ENCODE data around the gene CD48. TPM values are rescaled to one million over a fixed set of nuclear protein-coding genes. Genes with fewer than 3 reads are reported as not detected.
"Not testable (repeated sequence)": the region's sequence is repeated elsewhere in the genome, so short reads cannot be mapped to it uniquely, and the experiment has no call there.

CD48 gene
- total RNA-seq, 1 donor from 2014 or later: not detected

GRCh38 chr1:160741612-160742348, 30.2 kb upstream of the CD48 start:
- DNase-seq (ENCODE audit: low read depth): no peak

DNA sequence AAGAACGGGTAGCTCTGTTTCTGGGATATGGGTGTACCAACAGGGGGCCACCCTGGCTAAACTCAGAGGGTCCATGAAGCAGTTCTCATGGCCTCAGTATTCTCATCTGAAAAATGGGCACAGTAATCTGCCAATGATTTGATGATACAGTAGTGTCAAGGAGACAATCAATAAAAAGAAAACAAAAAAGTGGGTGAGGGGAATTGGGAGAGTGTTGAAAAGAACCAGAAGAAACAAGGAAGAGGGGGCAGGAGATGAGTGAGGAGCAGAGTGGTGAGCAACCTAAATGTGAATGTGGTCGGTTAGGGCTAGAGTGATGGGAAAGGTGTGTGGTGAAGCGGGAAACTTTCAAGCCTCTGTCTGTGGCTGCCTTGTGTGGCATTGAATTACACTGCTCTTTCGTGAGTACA, 29.5 kb upstream of the CD48 start:
- no peak for DNase-seq (ENCODE audit: low read depth)

DNA sequence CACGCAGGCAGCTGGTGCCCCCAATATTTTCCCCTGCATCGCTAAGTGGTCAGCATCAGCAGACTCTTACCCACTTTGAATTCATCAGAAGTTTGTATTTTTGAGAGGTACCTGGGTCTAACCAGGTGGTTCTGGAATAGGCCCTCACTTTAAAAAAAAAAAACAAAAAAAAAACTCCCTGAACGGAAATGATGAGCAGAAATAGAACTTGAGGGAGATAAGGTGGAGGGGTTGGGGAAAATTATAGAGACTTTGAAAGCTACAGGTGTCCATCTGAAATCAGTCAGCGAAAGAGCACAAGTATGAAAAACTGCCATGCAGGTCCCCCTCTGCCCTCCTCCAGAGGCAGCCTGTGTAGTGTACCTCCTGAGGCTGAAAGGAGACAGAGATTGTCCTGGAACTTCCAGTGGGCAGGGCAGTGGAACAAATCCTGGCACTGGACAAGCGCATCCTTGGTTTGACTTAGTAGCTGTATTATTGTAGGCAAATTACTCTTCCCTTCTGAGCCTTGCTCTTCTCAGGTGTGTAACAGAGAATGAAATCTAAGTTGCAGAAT, 28.6 kb upstream of the CD48 start:
- no peak for DNase-seq (ENCODE audit: low read depth)

- no peak for DNase-seq (ENCODE audit: low read depth)
Measured at GRCh38 chr1:160739098-160739511, 27.5 kb upstream of the CD48 start, which contains the start of gene SLAMF7. SLAMF7 (plus strand) TSS chr1:160739247; CDS start chr1:160739302, 55 bp downstream.

DNA sequence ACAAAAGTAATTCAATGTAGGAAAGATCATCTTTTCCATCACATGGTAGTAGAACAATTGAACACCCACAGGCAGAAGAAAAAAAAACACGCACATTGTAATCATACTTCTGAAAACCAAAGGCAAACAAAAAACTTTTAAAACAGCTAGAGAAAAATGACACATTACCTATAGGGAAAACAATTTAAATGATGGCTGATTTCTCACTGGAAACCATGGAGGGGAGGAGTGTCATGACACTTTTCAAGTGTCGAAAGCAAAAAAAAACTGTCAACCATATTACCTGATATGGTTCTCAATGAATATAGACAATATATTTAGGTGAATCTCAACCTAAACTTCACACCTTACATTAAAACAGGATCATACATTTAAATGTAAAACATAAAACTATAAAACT, 26.6 kb upstream of the CD48 start:
- no peak for DNase-seq (ENCODE audit: low read depth)

DNA sequence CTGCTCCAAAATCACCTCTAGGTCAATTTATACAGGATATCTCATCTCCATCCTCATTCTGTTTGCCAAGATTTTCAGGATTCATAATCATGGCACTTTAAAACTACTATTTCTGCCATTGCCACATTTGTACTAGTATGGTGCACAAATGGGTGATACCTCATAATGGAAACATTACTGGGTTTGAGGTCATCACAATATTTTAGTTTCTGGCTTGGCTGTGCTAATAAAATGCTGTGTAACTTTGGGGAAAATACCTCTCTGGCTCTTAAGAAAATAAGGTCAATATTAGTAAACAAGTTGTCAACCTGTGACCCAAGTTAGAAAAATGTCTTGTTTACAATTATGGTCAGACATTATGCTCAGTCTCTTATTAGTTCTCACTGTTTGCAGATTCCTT, 22.7 kb upstream of the CD48 start:
- DNase-seq (ENCODE audit: low read depth): no peak

DNA sequence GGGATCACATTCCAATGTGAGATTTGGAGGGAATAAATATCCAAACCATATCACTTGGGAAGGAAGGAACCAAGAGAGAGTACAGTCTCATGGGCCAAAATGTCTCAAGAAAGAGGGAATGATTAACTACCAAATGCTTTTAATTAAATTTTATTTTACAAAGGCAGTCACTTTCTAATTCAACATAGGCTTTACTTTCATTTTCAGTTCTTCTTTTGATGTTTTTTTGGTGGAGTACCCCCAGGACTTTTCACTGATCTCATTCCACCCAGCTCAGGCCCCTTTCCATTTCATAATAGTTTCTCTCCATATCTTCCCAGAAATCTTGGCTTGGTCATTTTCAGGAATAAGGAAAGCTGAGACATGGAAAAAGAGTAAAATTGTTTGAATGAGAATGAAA, 22.3 kb upstream of the CD48 start:
- DNase-seq (ENCODE audit: low read depth): no peak

DNA sequence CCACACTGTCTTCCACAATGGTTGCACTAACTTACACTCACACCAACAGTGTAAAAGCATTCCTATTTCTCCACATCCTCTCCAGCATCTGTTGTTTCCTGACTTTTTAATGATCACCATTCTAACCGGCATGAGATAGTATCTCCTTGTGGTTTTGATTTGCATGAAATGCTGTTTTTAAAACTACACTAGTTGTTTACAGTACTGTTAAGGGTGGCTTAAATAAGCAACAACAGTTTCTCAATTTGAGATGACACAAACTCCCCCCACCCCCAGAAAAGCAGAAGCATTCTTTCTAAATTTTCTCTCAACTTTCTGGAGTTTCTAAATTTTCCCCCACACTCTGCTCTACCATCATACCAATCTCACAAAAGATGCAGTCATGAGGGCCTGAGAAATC, 20.4 kb upstream of the CD48 start:
- DNase-seq (ENCODE audit: low read depth): no peak

- DNase-seq (ENCODE audit: low read depth): not testable (repeated sequence)
Measured at GRCh38 chr1:160731564-160731963, 19.9 kb upstream of the CD48 start.

GRCh38 chr1:160727316-160727640, 15.7 kb upstream of the CD48 start:
- no peak for DNase-seq (ENCODE audit: low read depth)

DNA sequence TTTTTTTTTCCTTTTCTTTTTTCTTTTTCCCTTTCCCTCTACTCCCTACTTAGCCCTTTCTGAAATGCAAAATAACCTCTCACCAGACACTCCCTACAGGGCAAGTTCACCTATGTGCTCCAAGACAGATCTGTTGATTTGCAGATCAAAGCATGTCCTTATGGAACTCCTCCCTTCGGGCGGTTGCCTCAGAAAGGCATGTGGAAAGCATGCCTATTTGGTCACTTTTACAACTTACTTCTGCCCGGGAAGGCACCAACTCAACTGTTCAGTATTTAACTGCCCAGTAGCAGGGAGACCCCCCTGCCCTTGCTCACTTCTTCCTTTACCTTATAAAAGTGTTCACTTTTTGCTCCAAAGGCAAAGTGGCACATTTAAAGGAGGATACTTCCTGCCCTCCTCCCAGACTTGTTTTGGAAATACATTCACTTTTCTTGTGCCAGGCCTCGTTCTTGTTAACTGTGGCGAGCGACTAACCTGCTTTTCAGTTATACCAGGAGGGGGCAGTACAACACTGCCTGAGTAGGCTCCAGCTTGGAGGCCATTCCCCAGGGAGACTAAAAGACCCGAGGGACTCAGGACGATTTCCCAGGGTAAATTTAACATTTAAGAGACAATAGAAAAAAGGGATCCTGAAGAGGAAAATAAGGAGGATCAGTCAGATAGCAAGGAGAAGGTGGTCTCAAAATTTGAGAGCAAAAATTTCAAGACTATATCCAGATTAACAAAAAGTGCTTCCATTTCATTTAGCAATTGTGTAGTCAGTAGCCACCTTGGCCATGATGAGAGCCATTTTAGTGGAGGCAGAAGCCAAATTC, 15.1 kb upstream of the CD48 start:
- DNase-seq (ENCODE audit: low read depth): peak; percentile 65

- DNase-seq (ENCODE audit: low read depth): no peak
Measured at GRCh38 chr1:160726114-160726497, 14.5 kb upstream of the CD48 start.

DNA sequence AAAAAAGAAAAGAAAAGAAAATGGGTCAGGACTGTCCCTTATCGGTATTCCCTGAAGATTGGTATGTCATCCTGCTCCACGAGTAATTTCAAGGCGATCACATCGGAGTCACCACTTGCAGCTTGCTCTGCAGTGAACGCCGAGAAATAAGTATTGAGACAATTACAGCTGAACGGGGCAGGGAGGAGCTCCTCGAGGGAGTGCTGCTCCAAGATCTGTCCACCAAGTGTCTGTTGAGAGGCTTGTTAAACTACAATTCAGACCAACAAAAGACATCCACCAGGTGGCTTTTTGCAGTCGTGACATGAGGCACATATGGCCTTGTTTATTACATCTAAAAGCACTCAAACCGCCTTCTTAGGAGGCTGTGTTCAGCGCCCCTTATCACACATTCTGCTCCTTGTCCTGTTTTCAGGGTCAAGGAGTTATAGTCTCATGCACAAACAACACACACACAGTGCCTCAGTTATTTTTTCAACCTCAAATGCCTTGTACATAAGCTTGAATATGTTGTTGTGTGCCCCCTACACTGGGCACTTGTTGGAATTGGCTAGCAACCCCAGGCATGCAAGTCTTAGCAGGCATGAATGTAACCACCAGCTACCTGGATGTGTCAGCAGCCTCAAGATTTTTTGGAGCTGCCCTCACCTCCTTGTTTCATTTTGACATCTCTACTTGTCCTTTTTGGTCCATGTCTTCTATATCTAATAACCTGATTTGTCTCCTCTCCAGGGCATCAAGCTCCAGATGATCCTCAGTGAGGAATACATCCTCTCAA, 13.0 kb upstream of the CD48 start:
- no peak for DNase-seq (ENCODE audit: low read depth)

GRCh38 chr1:160723332-160723731, 11.7 kb upstream of the CD48 start:
- no peak for DNase-seq (ENCODE audit: low read depth)

GRCh38 chr1:160722726-160723125, 11.1 kb upstream of the CD48 start:
- no peak for DNase-seq (ENCODE audit: low read depth)

- no peak for DNase-seq (ENCODE audit: low read depth)
Measured at GRCh38 chr1:160721473-160721872, 9.9 kb upstream of the CD48 start.

- peak; percentile 33 for DNase-seq (ENCODE audit: low read depth)
Measured at GRCh38 chr1:160720356-160721085, 8.9 kb upstream of the CD48 start.

DNA sequence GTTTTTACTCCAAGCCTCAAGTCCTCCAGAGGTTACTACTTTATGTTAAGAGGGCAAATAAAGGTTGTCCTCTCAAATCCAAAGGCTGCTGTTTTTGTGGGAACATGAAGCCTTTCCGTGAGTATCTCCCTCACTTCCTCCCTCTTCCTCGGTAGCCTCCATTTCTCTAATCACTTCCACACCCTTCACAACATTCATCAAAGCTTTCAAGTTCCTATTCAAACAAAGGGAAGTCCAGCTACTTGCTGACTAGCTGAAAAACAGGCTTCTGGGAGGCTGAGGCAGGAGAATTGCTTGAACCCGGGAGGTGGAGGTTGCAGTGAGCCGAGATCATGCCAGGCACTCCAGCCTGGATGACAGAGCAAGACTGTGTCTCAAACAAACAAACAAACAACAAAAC, 6.6 kb upstream of the CD48 start:
- no peak for DNase-seq (ENCODE audit: low read depth)

DNA sequence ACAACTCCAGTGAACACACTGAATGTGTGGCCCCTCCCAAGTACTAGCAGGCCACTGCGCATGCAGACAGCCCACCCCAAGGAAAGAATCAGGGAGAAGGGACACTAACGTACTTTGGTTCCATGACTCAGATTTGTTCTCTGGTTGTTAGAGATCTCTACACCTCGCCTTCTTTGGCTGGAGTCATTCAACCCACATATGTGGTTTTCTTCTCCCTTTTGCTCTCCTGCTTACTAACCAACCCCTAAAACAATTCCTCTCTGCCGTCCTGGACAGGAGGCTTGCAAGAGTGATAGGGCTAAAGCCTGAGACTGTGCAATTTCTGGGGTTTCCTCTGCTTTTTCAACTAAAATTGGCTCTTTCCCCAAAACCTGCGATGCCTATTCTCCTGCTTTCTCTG, 5.7 kb upstream of the CD48 start:
- DNase-seq (ENCODE audit: low read depth): no peak

DNA sequence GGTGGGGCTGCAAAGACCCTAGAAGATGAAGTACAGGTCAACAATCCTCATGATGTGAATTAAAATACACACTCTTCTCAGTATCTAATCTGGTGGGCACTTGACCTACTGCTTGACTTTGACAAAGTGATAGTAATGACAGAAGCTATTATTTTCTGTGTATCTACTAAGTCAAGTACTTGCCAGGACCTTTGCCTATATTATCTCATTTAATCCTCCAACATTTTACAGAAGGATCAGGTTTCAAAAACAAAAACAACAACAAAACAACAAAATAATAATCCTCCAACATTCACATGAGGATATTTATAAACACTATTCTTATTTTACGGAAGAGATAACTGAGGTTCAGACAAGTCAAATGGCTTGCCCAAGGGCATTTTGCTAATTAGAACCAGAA, 4.4 kb upstream of the CD48 start:
- no peak for DNase-seq (ENCODE audit: low read depth)

DNA sequence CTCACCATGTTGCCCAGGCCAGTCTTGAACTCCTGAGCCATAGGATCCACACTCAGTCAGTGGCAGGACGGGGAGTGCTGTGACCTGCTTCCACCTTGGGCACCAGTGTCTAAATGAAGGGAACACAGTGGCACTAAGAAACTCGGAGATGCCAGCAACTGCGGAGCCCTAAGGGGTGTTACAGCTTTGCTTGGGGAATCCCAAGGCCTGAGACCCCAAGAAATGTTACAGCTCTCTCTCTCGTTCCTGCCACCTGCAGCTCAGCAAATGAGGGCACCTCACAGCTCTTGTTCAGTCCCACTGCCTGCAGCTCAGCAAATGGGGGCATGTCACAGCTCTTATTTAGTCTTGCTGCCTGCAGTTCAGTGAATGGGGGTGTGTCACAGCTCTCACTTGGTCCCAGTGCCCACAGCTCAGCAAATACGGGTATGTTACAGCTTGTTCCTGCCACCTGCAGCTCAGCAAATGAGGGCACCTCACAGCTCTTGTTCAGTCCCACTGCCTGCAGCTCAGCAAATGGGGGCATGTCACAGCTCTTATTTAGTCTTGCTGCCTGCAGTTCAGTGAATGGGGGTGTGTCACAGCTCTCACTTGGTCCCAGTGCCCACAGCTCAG, 2.5 kb upstream of the CD48 start:
- not testable (repeated sequence) for DNase-seq (ENCODE audit: low read depth)

Measured in renal cortical epithelial cell (primary cell).